Pancreas (tissue), 10 donors: ENCODE results near the gene PAX2. TPM values are rescaled to one million over a fixed set of nuclear protein-coding genes. Genes with fewer than 3 reads are reported as not detected.

ENCODE experiments used
- ATAC-seq, 4 donors: fragments of 200-7000 bp; cut with Tn5 transposase; one replicate each; pipeline versions ENCODE4 v1.8.0 to v1.9.1; 2020; ENCODE audit warnings: mild to moderate bottlenecking in 4 of 4, moderate library complexity in 4 of 4
- DNase-seq, 6 donors: peaks; one replicate each; pipeline ENCODE4 v3.0.0-alpha.2; 2020
- FAIRE-seq: peaks from 2 replicates; lab custom pipeline; 2012; peaks lifted over from hg19 to GRCh38; lab: Jason Lieb, UNC
- H3K27ac ChIP-seq, 4 donors: fragments of 200-600 bp; sonication (generic); 1 replicate in 3 of 4; 2 replicates in 1 of 4; pipeline versions ENCODE4 v1.5.0 to v1.8.0; 2020
- H3K27me3 ChIP-seq, 4 donors: fragments of 200-600 bp; one replicate each; pipeline ENCODE4 v1.8.0; 2021
- H3K36me3 ChIP-seq, 3 donors: fragments of 200-600 bp; sonication (generic) in 1 of 3; one replicate each; pipeline versions ENCODE4 v1.5.0 to v1.8.0; 2020 to 2021
- H3K4me1 ChIP-seq, 3 donors: fragments of 200-600 bp; one replicate each; pipeline ENCODE4 v1.8.0; 2021
- H3K4me3 ChIP-seq, 4 donors: fragments of 200-600 bp; sonication (generic) in 2 of 4; one replicate each; pipeline versions ENCODE4 v1.5.0 to v1.8.0; 2020 to 2021
- H3K9me3 ChIP-seq, 4 donors: fragments of 200-600 bp; one replicate each; pipeline ENCODE4 v1.8.0; 2021
- CTCF ChIP-seq, 4 donors: fragments of 200-600 bp; sonication (generic) in 3 of 4; IDR thresholded peaks; one replicate each; pipeline versions ENCODE4 v1.5.0 to v1.8.0; 2021; ENCODE audit warnings: antibody characterized with exemption in 4 of 4
- WGBS, 2 donors: extraction: QIAGEN DNeasy Blood & Tissue Kit; methylation state at CpG; one replicate each; pipeline ENCODE4 v1.1.7; 2013; 5-methylcytosine and 5-hydroxymethylcytosine counted together
- intact Hi-C, 3 donors: fragments of 100-400 bp; cut with DNase I; formaldehyde crosslinking; loops; one replicate each; pipeline versions ENCODE4 v1.11.1 to v1.14.2; 2022
- polyA plus RNA-seq, 2 donors: library from polyadenylated mRNA; stranded (reverse); fragments of 200-250 nt; gene quantifications; one replicate each; pipeline ENCODE4 v1.2.3, GENCODE V29; 2013
- total RNA-seq, 6 donors: library from RNA; stranded (reverse); fragmentation: NEBNext Ultra II Directional in 4 of 6; extraction: Animal tissue kit (Norgen Biotek cat#: 25700) in 4 of 6; gene quantifications; one replicate each; pipeline versions ENCODE4 v1.2.1 to v1.2.4, GENCODE V29; 2021 to 2023
- donor health status: healthy with polysubstance abuse.
- donor health status: DM: no; HTN: no; CAD: no; lungs with moderate emphysema.
- donor health status: DM: no; HTN: no; CAD: no.
- donor health status: control.
- donor health status: control.
- donor health status: Bipolar disorder and iron deficiency.
- donor health status: DM: yes; HTN: yes; CAD: no.
- donor health status: DM: no; HTN: no; CAD: no.
- donor health status: DM: no; HTN: no; CAD: no.
- donor health status: DM: yes; HTN: yes; CAD: no.

Gene PAX2
- total and polyA plus RNA-seq, 8 donors, result 0.07 to 0.49 (median 0.26) TPM

GRCh38 chr10:100715445-100716385 lies 29.7 kb upstream of the PAX2 start:
- H3K4me3 ChIP-seq, result peak overlapping the region in 1 of 4 donors; percentile 4
- no peak for ATAC-seq
- DNase-seq, result peak in 1 of 6 donors; percentile 46
- H3K27me3 ChIP-seq, result peaks cover 0 to 19% (median 5%) of the 10 kb centered on the region in 4 donors
- TF ChIP-seq CTCF (IDR thresholded peaks at IDR 0.05), result no peak
- no peaks in the 10 kb centered on the region for H3K9me3 ChIP-seq
- no peak for FAIRE-seq
- intact Hi-C loops, result no loop called here
- no peak overlapping the region for H3K27ac ChIP-seq
- H3K4me1 ChIP-seq, result no peaks in the 10 kb centered on the region
- H3K36me3 ChIP-seq, result no peaks in the 10 kb centered on the region
- WGBS, 2 donors, result 18 to 22% methylated on average over 64 to 66 of the region's 66 CpGs

GRCh38 chr10:100717166-100717565 lies 28.2 kb upstream of the PAX2 start:
- Histone ChIP-seq H3K9me3 (no peaks in the 10 kb centered on the region), H3K27ac (no peak overlapping the region), H3K36me3 (no peaks in the 10 kb centered on the region), H3K4me3 (no peak overlapping the region), H3K4me1 (no peaks in the 10 kb centered on the region), H3K27me3 (peaks cover 0 to 19% (median 5%) of the 10 kb centered on the region in 4 donors)
- no peak for DNase-seq
- no peak for ATAC-seq
- no peak for FAIRE-seq
- intact Hi-C loops, result no loop called here
- TF ChIP-seq CTCF (IDR thresholded peaks at IDR 0.05), result no peak

- Histone ChIP-seq H3K4me3 (no peak overlapping the region), H3K9me3 (no peaks in the 10 kb centered on the region), H3K27ac (no peak overlapping the region), H3K4me1 (no peaks in the 10 kb centered on the region), H3K36me3 (no peaks in the 10 kb centered on the region), H3K27me3 (peaks cover 0 to 19% (median 5%) of the 10 kb centered on the region in 4 donors)
- ATAC-seq (no peak), FAIRE-seq (no peak), DNase-seq (peak in 1 of 6 donors; percentile 7)
- WGBS, 2 donors, result 74 to 88% methylated on average over 1 of the region's 1 CpG
- TF ChIP-seq CTCF (IDR thresholded peaks at IDR 0.05), result no peak
- intact Hi-C loops, result no loop called here
These were observed 27.1 kb upstream of the PAX2 start for GRCh38 chr10:100718197-100718742.

- Histone ChIP-seq H3K36me3 (no peaks in the 10 kb centered on the region), H3K27me3 (peaks cover 0 to 18% (median 3%) of the 10 kb centered on the region in 4 donors), H3K4me3 (no peak overlapping the region), H3K4me1 (no peaks in the 10 kb centered on the region), H3K27ac (no peak overlapping the region), H3K9me3 (no peaks in the 10 kb centered on the region)
- FAIRE-seq (no peak), DNase-seq (peak in 1 of 6 donors; percentile 4), ATAC-seq (no peak)
- WGBS, 2 donors, result 74 to 76% methylated on average over 5 of the region's 5 CpGs
- no peak for TF ChIP-seq CTCF (IDR thresholded peaks at IDR 0.05)
- intact Hi-C loops, result no loop called here
These were observed 22.2 kb upstream of the PAX2 start for GRCh38 chr10:100723180-100723579.
